Measurements from ENCODE around the gene PYGM. TPM values are rescaled to one million over a fixed set of nuclear protein-coding genes. Genes with fewer than 3 reads are reported as not detected.

PYGM gene
- total and polyA plus RNA-seq, 2 of the 13 experiments (the other 11 are each of a cell fraction or from before 2014, with no cell fraction given), result 0.11 to 0.12 TPM

GRCh38 chr11:64767344-64768299 is 7.8 kb upstream of the PYGM start (continued):
- no peak for TF ChIP-seq MIER3 (CRISPR knock-in tag; IDR thresholded peaks at IDR 0.05; ENCODE audit: borderline replicate concordance)
- TF ChIP-seq ZBTB33 (CRISPR knock-in tag; IDR thresholded peaks at IDR 0.05), result peak; percentile 14; the same call in 1 of the 2 replicates
- TF ChIP-seq ZBTB7A (CRISPR knock-in tag; IDR thresholded peaks at IDR 0.05), result no peak
- 0 out of 2 replicates have a peak, but pooled peaks have one; percentile 13 for TF ChIP-seq SALL1 (CRISPR knock-in tag; IDR thresholded peaks at IDR 0.05)
- 0 out of 2 replicates have a peak, but pooled peaks have one; percentile 17 for TF ChIP-seq FOXO4 (CRISPR knock-in tag; conservative IDR thresholded peaks at IDR 0.05)
- TF ChIP-seq TFE3 (CRISPR knock-in tag; IDR thresholded peaks at IDR 0.05), result no peak
- no peak for TF ChIP-seq U2AF1 (optimal IDR thresholded peaks at IDR 0.05; ENCODE audit: low read depth, low read length)
- TF ChIP-seq ZNF780A (CRISPR knock-in tag; IDR thresholded peaks at IDR 0.05), result no peak
- 0 out of 2 replicates have a peak, but pooled peaks have one; percentile 25 for TF ChIP-seq SMC3 (IDR thresholded peaks at IDR 0.05; ENCODE audit: low read length)
- TF ChIP-seq ZNF33B (CRISPR knock-in tag; IDR thresholded peaks at IDR 0.05), result no peak
- TF ChIP-seq PAF1 (CRISPR knock-in tag; IDR thresholded peaks at IDR 0.05), result 0 out of 2 replicates have a peak, but pooled peaks have one; percentile 28
- TF ChIP-seq ZNF646 (CRISPR knock-in tag; IDR thresholded peaks at IDR 0.05), result no peak
- no peak for TF ChIP-seq NCOR1 (IDR thresholded peaks at IDR 0.05; ENCODE audit: borderline replicate concordance, low read length)
- TF ChIP-seq MLX (CRISPR knock-in tag; IDR thresholded peaks at IDR 0.05), result no peak

Measured in HepG2 (cell line).